ENCODE data around the gene ZNF324. TPM values are rescaled to one million over a fixed set of nuclear protein-coding genes. Genes with fewer than 3 reads are reported as not detected.
"Not testable (repeated sequence)": the region's sequence is repeated elsewhere in the genome, so short reads cannot be mapped to it uniquely, and the experiment has no call there.

Gene ZNF324
- total RNA-seq, 1 donor from 2014 or later = 9.2 TPM

GRCh38 chr19:58473775-58474174 is 6.9 kb downstream of the ZNF324 start:
- ATAC-seq = no peak

DNA sequence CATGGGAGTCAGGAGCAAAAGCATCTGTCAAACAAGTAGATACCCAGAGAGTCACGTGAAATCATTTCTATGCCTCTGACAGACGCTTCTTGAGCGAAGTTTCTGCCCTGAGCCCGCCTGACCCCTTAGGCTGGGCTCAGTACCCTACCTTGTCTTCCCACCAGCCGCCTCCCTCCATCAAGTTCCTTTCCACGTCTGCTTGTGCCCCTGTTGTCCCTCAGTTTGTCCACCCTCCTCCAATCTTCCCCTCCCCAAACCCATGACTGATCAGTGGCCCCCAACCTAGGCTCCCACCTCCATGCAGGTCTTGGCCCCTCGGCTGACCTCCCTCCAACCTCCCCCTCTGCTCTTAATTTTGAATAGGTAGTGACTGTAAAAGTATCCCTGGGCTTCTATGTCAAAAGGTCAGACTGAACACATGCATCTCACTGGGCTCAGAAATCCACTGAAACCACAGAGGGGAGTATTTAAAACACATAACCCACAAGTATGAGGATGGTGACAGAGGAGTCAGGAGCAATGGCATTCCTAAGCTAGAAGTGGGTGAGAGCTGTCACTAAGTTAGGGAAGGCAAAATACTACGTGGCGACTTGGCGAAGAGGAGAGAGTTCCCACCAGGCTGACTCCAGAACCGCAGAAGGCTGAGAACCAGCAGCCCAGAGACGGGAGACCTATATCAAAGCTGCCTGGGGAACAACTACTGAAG is 7.6 kb downstream of the ZNF324 start:
- no peak for ATAC-seq

GRCh38 chr19:58474997-58475713 is 8.3 kb downstream of the ZNF324 start:
- ATAC-seq = no peak

GRCh38 chr19:58475714-58476497 is 9.0 kb downstream of the ZNF324 start, which contains the start of gene ZNF446:
TSS of gene ZNF446 (plus strand) at chr19:58476352. CDS start at chr19:58477219, 867 bp downstream.
- ATAC-seq = peak; percentile 89

DNA sequence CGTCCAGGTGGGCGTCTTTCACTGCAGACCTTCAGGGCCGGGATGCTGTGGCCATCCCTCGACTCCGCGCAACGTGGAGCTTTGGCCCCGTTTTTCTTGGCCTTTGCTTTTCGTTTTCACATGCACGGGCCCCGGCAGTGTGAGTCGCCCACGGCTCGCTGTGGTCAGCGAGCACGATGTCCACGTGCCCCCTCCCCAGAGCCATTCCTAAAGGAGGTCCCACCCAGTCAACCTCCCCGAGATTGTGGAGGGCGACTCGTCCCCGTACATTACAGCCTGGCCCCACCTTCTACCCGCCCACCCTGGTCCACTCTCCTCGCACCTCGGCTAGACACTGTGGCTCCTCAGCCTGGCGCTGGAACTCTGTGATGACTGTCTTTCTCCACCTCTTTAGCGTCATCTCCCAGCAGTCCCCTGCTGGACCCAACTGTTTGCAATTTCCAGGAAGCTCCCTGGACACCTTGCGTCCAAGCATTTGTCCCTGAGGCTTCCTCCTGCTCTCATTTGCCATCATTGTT is 9.7 kb downstream of the ZNF324 start:
- no peak for ATAC-seq

- no peak for ATAC-seq
Measured at GRCh38 chr19:58477130-58477529, 10.2 kb downstream of the ZNF324 start.

DNA sequence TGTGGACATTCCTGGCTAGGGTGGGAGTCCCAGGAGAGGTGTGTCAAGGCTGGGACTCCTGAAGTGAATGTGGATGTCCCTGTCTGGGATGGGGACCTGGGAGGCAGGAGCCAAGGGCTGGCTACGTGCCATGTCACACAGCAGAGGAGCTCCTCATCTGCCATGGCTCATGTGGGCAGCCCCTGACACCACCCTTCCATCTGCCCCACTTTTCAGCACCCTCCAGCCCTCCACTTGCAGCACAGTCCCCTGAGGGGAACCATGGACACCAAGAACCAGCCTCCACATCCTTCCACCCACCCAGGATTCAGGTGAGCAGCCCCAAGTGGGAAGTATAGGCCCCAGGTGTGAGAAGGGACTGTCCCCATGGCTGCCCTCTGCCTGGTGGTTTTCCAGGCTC is 11.0 kb downstream of the ZNF324 start:
- ATAC-seq = no peak

GRCh38 chr19:58479303-58479702 is 12.4 kb downstream of the ZNF324 start:
- no peak for ATAC-seq

DNA sequence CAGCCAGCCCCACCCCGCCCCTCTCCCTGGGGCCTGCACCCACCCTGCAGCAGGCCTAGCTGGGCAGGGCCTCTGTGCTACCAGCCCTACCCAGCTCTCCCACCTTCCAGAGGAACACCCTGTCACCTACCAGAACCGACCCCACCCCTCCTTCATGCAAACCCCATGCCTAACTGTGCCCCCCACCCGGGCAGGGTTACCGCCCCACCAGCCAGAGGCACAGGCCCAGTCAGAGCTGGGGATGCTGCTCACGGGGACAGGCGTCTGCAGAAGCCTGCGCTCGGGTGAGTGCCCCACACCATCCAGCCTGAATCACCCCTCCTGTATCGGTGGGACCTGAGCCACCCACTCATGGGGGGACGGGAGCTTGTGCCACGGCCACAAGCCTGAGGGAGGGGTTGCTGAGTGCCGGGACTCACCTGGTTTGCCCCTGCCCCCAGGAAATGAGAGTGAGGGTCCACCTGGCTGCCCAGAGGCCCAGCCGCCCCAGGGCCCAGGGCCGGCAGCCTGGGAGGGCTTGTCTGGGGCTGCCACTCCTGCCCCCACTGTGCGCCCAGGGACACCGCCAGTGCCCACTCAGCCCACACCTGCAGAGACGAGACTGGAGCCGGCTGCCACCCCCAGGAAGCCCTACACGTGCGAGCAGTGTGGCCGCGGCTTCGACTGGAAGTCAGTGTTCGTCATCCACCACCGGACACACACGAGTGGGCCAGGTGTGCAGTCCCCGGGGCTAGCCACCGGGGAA is 13.0 kb downstream of the ZNF324 start:
- no peak for ATAC-seq

- no peak for ATAC-seq
Measured at GRCh38 chr19:58480481-58480830, 13.6 kb downstream of the ZNF324 start.

GRCh38 chr19:58480831-58481230 is 14.0 kb downstream of the ZNF324 start:
- no peak for ATAC-seq

DNA sequence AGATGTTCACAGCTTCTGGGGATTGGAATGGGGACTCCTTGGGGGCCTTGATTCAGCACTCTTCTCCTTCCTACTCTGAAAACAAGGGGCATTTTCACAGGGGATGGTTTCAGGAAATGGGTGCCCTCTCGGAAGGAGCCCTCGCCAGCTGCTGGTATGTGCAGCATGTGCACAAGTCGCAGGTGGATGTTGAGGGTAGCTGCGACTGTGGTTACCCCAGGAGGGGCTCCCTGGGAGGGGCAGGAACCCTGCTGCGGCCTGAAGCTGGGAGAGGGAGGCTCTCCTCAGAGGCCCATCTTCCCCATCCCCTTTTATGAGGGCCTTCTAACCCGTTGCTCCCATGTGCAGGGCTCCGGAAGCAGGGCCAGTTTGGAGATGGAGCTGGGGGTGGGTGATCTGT is 15.5 kb downstream of the ZNF324 start:
- no peak for ATAC-seq

DNA sequence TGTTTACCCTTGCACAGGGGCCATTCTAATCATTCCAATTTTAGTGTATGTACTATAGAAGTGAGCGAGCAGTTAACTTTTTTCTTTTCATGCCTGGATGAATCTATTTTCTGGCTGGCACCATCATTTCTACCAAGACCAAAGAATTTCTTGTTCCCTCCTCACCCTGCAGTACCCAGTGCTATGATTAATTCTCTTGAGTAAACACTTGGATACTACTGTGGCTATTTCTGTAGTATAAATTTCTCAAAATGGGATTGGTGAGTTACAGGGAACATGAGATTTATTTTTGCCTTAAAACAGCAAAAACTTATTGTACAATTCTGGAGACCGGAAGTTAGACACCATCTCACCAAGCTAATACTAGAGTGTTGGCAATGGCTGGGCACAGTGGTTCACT is 16.9 kb downstream of the ZNF324 start:
- ATAC-seq = no peak

DNA sequence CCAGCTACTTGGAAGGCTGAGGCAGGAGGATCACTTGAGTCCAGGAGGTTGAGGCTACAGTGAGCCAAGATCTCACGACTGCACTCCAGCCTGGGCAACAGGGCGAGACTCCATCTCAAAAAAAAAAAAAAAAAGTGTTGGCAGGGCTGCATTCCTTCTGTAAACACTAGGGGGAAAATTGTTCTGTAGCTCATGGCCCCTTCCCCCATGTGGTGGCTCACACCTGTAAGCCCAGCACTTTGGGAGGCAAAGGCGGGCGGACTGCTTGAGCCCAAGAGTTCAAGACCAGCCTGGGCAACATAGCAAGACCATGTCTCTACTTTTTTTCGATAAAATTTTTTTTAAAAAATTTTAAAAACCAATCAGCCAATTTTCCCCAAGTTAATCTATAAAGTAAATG is 17.5 kb downstream of the ZNF324 start:
- not testable (repeated sequence) for ATAC-seq

DNA sequence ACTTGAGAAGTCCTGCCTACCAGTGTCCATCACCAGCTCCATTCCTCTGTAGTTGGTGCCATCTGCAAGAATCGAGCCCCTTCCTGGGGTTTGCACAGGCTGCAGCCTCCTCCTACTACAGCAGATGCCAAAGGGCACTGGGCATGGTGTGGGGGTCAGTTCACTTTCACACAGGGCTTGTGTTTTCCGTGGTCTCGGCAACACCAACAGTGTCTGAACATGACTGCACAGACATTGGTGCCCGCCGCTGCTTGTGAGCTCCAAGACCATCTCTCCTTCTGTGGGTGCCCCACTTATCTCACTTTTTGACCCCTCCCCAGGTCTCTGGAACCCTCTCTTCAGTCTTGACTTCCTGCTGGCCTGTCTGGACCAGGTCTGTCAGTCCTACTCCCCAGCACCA is 24.5 kb downstream of the ZNF324 start:
- no peak for ATAC-seq

- no peak for ATAC-seq
Measured at GRCh38 chr19:58492265-58492664, 25.4 kb downstream of the ZNF324 start.

- ATAC-seq = no peak
Measured at GRCh38 chr19:58497634-58498170, 30.8 kb downstream of the ZNF324 start.

DNA sequence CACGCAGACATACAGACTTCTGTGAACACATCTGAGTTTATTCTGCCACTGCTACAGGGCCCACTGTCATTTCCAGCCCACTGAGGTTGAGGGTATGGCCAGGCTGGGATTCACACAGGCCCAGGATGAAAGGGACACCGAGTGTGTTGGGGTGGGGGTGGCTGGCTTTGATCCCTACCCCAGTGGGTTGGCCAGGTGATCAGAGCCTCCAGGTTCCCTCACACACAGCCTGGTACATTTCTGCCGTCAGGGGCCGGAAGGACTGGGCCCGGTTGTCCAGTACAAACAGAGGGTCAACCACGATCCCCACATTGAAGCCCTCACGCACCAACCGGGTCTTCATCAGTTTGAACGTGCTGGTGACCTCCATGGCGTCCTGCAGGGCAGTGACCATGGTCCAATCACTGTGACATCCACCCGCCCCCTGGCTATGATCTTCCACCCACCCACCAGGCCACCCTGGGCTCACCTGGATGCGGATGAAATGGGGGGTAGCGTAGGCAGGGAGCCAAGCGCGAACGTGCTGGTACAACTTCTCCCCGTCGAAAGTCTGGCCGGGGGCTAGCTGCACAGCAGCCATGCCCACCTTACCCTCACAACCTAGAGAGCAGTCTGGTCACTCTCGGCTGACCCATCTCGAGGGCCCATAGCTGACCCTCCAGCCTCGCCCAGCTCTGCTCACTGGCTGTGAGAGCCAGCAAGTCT is 31.6 kb downstream of the ZNF324 start:
- ATAC-seq = peak; percentile 0

GRCh38 chr19:58499021-58499927 is 32.4 kb downstream of the ZNF324 start:
- peak; percentile 95 for ATAC-seq

- ATAC-seq = no peak
Measured at GRCh38 chr19:58500242-58500641, 33.4 kb downstream of the ZNF324 start.
